Body of pancreas (tissue), 4 donors: Measurements from ENCODE around the gene NOCT.

Experiments
- POLR2A ChIP-seq, 3 donors: fragments of 450-650 bp; IDR thresholded peaks; one replicate each; pipeline ENCODE4 v1.6.1; 2016; ENCODE audit warnings: antibody characterized with exemption in 3 of 3, mild to moderate bottlenecking in 2 of 3
- TF ChIP-seq, protein P1 (sequence below), 7 experiments: fragments of 450-650 bp in 4 of 7; fragments of 200-600 bp in 3 of 7; sonication (generic) in 3 of 7; IDR thresholded peaks; one replicate each; pipeline ENCODE4 v1.5.1; 2016 to 2019; ENCODE audit warnings: antibody characterized with exemption in 7 of 7

GRCh38 chr4:139024686-139025085, 9.1 kb downstream of the NOCT start:
- TF ChIP-seq, protein P1, sequence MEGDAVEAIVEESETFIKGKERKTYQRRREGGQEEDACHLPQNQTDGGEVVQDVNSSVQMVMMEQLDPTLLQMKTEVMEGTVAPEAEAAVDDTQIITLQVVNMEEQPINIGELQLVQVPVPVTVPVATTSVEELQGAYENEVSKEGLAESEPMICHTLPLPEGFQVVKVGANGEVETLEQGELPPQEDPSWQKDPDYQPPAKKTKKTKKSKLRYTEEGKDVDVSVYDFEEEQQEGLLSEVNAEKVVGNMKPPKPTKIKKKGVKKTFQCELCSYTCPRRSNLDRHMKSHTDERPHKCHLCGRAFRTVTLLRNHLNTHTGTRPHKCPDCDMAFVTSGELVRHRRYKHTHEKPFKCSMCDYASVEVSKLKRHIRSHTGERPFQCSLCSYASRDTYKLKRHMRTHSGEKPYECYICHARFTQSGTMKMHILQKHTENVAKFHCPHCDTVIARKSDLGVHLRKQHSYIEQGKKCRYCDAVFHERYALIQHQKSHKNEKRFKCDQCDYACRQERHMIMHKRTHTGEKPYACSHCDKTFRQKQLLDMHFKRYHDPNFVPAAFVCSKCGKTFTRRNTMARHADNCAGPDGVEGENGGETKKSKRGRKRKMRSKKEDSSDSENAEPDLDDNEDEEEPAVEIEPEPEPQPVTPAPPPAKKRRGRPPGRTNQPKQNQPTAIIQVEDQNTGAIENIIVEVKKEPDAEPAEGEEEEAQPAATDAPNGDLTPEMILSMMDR (IDR thresholded peaks at IDR 0.05), result no peak
- TF ChIP-seq POLR2A (IDR thresholded peaks at IDR 0.05), result no peak
